ENCODE measurements around the gene MARCHF10.

Gene MARCHF10

GRCh38 chr17:62713086-62713881 is 94.8 kb downstream of the MARCHF10 start:
- Histone ChIP-seq H3K4me3 (no peak overlapping the region), H3K27ac (no peak overlapping the region)
- DNase-seq (ENCODE audit: low spot score): no peak
- no peak for TF ChIP-seq CTCF (IDR thresholded peaks at IDR 0.05)

GRCh38 chr17:62712171-62712581 is 95.9 kb downstream of the MARCHF10 start:
- DNase-seq (ENCODE audit: low spot score): no peak
- H3K4me3 ChIP-seq: no peak overlapping the region
- no peak for TF ChIP-seq CTCF (IDR thresholded peaks at IDR 0.05)
- no peak overlapping the region for H3K27ac ChIP-seq

- no peak for DNase-seq (ENCODE audit: low spot score)
These were observed 99.5 kb downstream of the MARCHF10 start for GRCh38 chr17:62708587-62708986.

GRCh38 chr17:62707425-62707739 is 100.7 kb downstream of the MARCHF10 start:
- no peak overlapping the region for H3K27ac ChIP-seq
- H3K4me3 ChIP-seq: no peak overlapping the region
- TF ChIP-seq CTCF (IDR thresholded peaks at IDR 0.05): no peak
- DNase-seq (ENCODE audit: low spot score): no peak

More at GRCh38 chr17:62708587-62708986, 99.5 kb downstream of the MARCHF10 start:
- H3K4me3 ChIP-seq: no peak overlapping the region
- TF ChIP-seq CTCF (IDR thresholded peaks at IDR 0.05): no peak
- no peak overlapping the region for H3K27ac ChIP-seq

GRCh38 chr17:62706598-62707424 is 101.3 kb downstream of the MARCHF10 start:
- H3K27ac ChIP-seq: no peak overlapping the region
- H3K4me3 ChIP-seq: no peak overlapping the region
- no peak for DNase-seq (ENCODE audit: low spot score)
- TF ChIP-seq CTCF (IDR thresholded peaks at IDR 0.05): no peak

- no peak for DNase-seq (ENCODE audit: low spot score)
These were observed 102.1 kb downstream of the MARCHF10 start for GRCh38 chr17:62705778-62706597.

More at GRCh38 chr17:62705778-62706597, 102.1 kb downstream of the MARCHF10 start:
- peak overlapping the region; percentile 82 for H3K4me3 ChIP-seq
- H3K27ac ChIP-seq: peak overlapping the region in 1 of 2 donors; percentile 26
- no peak for TF ChIP-seq CTCF (IDR thresholded peaks at IDR 0.05)
